K562 (cell line): Measurements from ENCODE around the gene MPG. TPM values are rescaled to one million over a fixed set of nuclear protein-coding genes. Genes with fewer than 3 reads are reported as not detected.
A peak's percentile ranks its signal among the peaks of the same experiment; 100 is the strongest.

ENCODE experiments used
- ARID3B ChIP-seq: fragments of 250-450 bp; sonication (Bioruptor Pico); IDR thresholded peaks from 2 replicates; pipeline ENCODE4 v1.4.0; 2020; ENCODE audit warnings: borderline replicate concordance
- BRCA1 ChIP-seq, 2 experiments: fragments of 450-650 bp in 1 of 2; sonication (generic) in 1 of 2; formaldehyde crosslinking in 1 of 2; IDR thresholded peaks; 2 replicates each; pipeline versions ENCODE4 v1.5.0 to v1.6.1; 2017 to 2020; ENCODE audit warnings: mild to moderate bottlenecking in 1 of 2, missing genetic modification reagents in 1 of 2
- CGGBP1 ChIP-seq: fragments of 250-450 bp; sonication (Bioruptor Pico); IDR thresholded peaks from 2 replicates; pipeline ENCODE4 v1.9.0; 2021; ENCODE audit warnings: mild to moderate bottlenecking
- CREBBP ChIP-seq: IDR thresholded peaks from one replicate; pipeline ENCODE4 v1.6.1; 2012; ENCODE audit warnings: low read depth, mild to moderate bottlenecking, control low read depth, inconsistent platforms, low read length
- CXXC5 ChIP-seq: fragments of 250-450 bp; sonication (Bioruptor Pico); IDR thresholded peaks from 2 replicates; pipeline ENCODE4 v1.8.0; 2022; ENCODE audit warnings: inconsistent platforms, mild to moderate bottlenecking, moderate library complexity
- GABPA ChIP-seq: fragments of 200-800 bp; sonication (Bioruptor generic); conservative IDR thresholded peaks from 2 replicates; pipeline ENCODE4 v1.6.1; 2016; ENCODE audit warnings: low read depth, missing genetic modification characterization, missing compliant biosample characterization
- GMEB1 ChIP-seq: fragments of 250-450 bp; sonication (Bioruptor Pico); IDR thresholded peaks from 2 replicates; pipeline ENCODE4 v1.4.0; 2020; ENCODE audit warnings: mild to moderate bottlenecking
- HMG20A ChIP-seq: fragments of 450-650 bp; formaldehyde crosslinking; conservative IDR thresholded peaks from 2 replicates; pipeline ENCODE4 v1.4.0; 2020; ENCODE audit warnings: mild to moderate bottlenecking, mixed read lengths
- KLF1 ChIP-seq: fragments of 450-650 bp; IDR thresholded peaks from 2 replicates; pipeline ENCODE4 v1.6.1; 2016; ENCODE audit warnings: missing genetic modification characterization, missing compliant biosample characterization
- KLF6 ChIP-seq: fragments of 250-450 bp; sonication (Bioruptor Pico); IDR thresholded peaks from 2 replicates; pipeline ENCODE4 v1.4.0; 2020; ENCODE audit warnings: mild to moderate bottlenecking, moderate library complexity, borderline replicate concordance
- NRF1 ChIP-seq, 2 experiments: fragments of 450-650 bp; IDR thresholded peaks in 1 of 2; conservative IDR thresholded peaks in 1 of 2; 2 replicates each; pipeline ENCODE4 v1.6.1; 2014; ENCODE audit warnings: mild to moderate bottlenecking in 2 of 2
- PTBP1 ChIP-seq: fragments of 200-400 bp; formaldehyde crosslinking; IDR thresholded peaks from 2 replicates; pipeline ENCODE4 v1.6.1; 2017; ENCODE audit warnings: low read depth, low read length
- RBM25 ChIP-seq: fragments of 200-400 bp; formaldehyde crosslinking; IDR thresholded peaks from 2 replicates; pipeline ENCODE4 v1.6.1; 2018; ENCODE audit warnings: low read length, low read depth, moderate library complexity; ENCODE audit not compliant: severe bottlenecking
- TAL1 ChIP-seq: fragments of 450-650 bp; IDR thresholded peaks from 2 replicates; pipeline ENCODE4 v1.6.1; 2016; ENCODE audit warnings: mild to moderate bottlenecking
- ZFP91 ChIP-seq: sonication (generic); formaldehyde crosslinking; IDR thresholded peaks from 2 replicates; pipeline ENCODE4 v1.8.0; 2022; ENCODE audit warnings: mild to moderate bottlenecking, missing genetic modification reagents
- ZFX ChIP-seq: sonication (generic); formaldehyde crosslinking; IDR thresholded peaks from 2 replicates; pipeline ENCODE4 v1.8.0; 2022; ENCODE audit warnings: mild to moderate bottlenecking, missing genetic modification reagents, moderate library complexity
- ZNF224 ChIP-seq: sonication (generic); formaldehyde crosslinking; IDR thresholded peaks from 2 replicates; pipeline ENCODE4 v1.8.0; 2022; ENCODE audit warnings: mild to moderate bottlenecking, missing genetic modification reagents
- ZNF347 ChIP-seq: fragments of 450-650 bp; formaldehyde crosslinking; IDR thresholded peaks from 2 replicates; pipeline ENCODE4 v1.4.0; 2020; ENCODE audit warnings: low read depth, mild to moderate bottlenecking, moderate library complexity
- ZNF592 ChIP-seq: fragments of 450-650 bp; IDR thresholded peaks from 2 replicates; pipeline ENCODE4 v1.6.1; 2017; ENCODE audit warnings: antibody characterized with exemption, mild to moderate bottlenecking
- ZNF699 ChIP-seq: fragments of 250-450 bp; sonication (Bioruptor Pico); IDR thresholded peaks from 2 replicates; pipeline ENCODE4 v1.8.0; 2021; ENCODE audit warnings: mild to moderate bottlenecking, moderate library complexity; ENCODE audit not compliant: insufficient replicate concordance
- polyA plus RNA-seq, 8 experiments: library from polyadenylated mRNA; depleted of rRNA in 4 of 8; stranded (reverse) in 5 of 8; unstranded in 3 of 8; fragments of >200 nt; fragmentation: Nextera tagmentation in 2 of 8; fragmentation: Illumina TruSeq in 1 of 8; extraction: Ambion mirVana in 2 of 8; extraction: Trizol in 1 of 8; gene quantifications; 2 replicates each; pipeline versions ENCODE4 v1.2.1 to v1.2.3, GENCODE V29; 2011 to 2014; ENCODE audit warnings: inconsistent platforms in 1 of 8, missing spikeins in 1 of 8
- total RNA-seq, 7 experiments: library from RNA; depleted of rRNA in 6 of 7; stranded (reverse); fragments of >200 nt in 6 of 7; fragmentation: Illumina TruSeq in 2 of 7; extraction: Trizol in 2 of 7; gene quantifications; 2 replicates each; pipeline versions ENCODE4 v1.2.1 to v1.2.3, GENCODE V29; 2011 to 2021; ENCODE audit warnings: low replicate concordance in 1 of 7

The MPG gene
- total and polyA plus RNA-seq, 9 of the 15 experiments (the other 6 are each of a cell fraction or from before 2014, with no cell fraction given), result 0.42 to 226 (median 36.2) TPM

GRCh38 chr16:104928-105327, 26.9 kb downstream of the MPG start (continued):
- TF ChIP-seq RBM25, result no peak
- TF ChIP-seq TAL1, result peak; percentile 79; the same call in 1 of the 2 replicates
- no peak for TF ChIP-seq ZNF347 (CRISPR knock-in tag)
- TF ChIP-seq ZNF592, result peak; percentile 77
- no peak for TF ChIP-seq GABPA
- TF ChIP-seq GMEB1 (CRISPR knock-in tag), result no peak
- TF ChIP-seq ZFP91, result no peak
- TF ChIP-seq CGGBP1 (CRISPR knock-in tag), result no peak
- TF ChIP-seq KLF6 (CRISPR knock-in tag), result no peak
- TF ChIP-seq ZNF699 (CRISPR knock-in tag), result no peak
- TF ChIP-seq BRCA1 (IDR thresholded peaks at IDR 0.05), result no peak
- TF ChIP-seq BRCA1 (CRISPR knock-in tag; IDR thresholded peaks at IDR 0.05), result no peak
- TF ChIP-seq ZNF224, result no peak
- TF ChIP-seq PTBP1, result no peak
- TF ChIP-seq HMG20A, result no peak
- no peak; the same call in 1 of the 2 replicates for TF ChIP-seq ZFX (CRISPR knock-in tag)
- 0 out of 2 replicates have a peak, but pooled peaks have one; percentile 11 for TF ChIP-seq KLF1
- TF ChIP-seq CXXC5, result 0 out of 2 replicates have a peak, but pooled peaks have one; percentile 30
- no peak for TF ChIP-seq CREBBP
- no peak for TF ChIP-seq ARID3B (CRISPR knock-in tag)
- TF ChIP-seq NRF1 (conservative IDR thresholded peaks at IDR 0.05 in 1 of 2, IDR thresholded peaks at IDR 0.05 in 1 of 2), result no peak
